Ishikawa (cell line): Measurements from ENCODE around the gene ARID2.

Experiments
- CEBPB ChIP-seq: IDR thresholded peaks from 2 replicates; pipeline ENCODE4 v1.6.1; 2012
- CREB1 ChIP-seq: IDR thresholded peaks from 2 replicates; pipeline ENCODE4 v1.6.1; 2012; ENCODE audit warnings: low read depth
- EGR1 ChIP-seq: IDR thresholded peaks from 2 replicates; pipeline ENCODE4 v1.6.1; 2012
- EP300 ChIP-seq: IDR thresholded peaks from 2 replicates; pipeline ENCODE4 v1.6.1; 2012; ENCODE audit warnings: borderline replicate concordance
- FOXM1 ChIP-seq: IDR thresholded peaks from 2 replicates; pipeline ENCODE4 v1.6.1; 2012; ENCODE audit warnings: low read depth, borderline replicate concordance
- MAX ChIP-seq: IDR thresholded peaks from 2 replicates; pipeline ENCODE4 v1.6.1; 2012
- NFIC ChIP-seq: IDR thresholded peaks from 2 replicates; pipeline ENCODE4 v1.6.1; 2012
- RAD21 ChIP-seq: IDR thresholded peaks from 2 replicates; pipeline ENCODE4 v1.6.1; 2012; ENCODE audit warnings: low read depth
- REST ChIP-seq: IDR thresholded peaks from 2 replicates; pipeline ENCODE4 v1.6.1; 2012; ENCODE audit warnings: low read depth, mild to moderate bottlenecking
- TAF1 ChIP-seq: IDR thresholded peaks from 2 replicates; pipeline ENCODE4 v1.6.1; 2012; ENCODE audit warnings: low read depth, mild to moderate bottlenecking
- TCF12 ChIP-seq: IDR thresholded peaks from 2 replicates; pipeline ENCODE4 v1.6.1; 2012; ENCODE audit warnings: low read depth
- TEAD4 ChIP-seq: IDR thresholded peaks from 2 replicates; pipeline ENCODE4 v1.6.1; 2012
- USF1 ChIP-seq: IDR thresholded peaks from 2 replicates; pipeline ENCODE4 v1.6.1; 2012
- YY1 ChIP-seq: IDR thresholded peaks from 2 replicates; pipeline ENCODE4 v1.6.1; 2012; ENCODE audit warnings: low read depth
- ZBTB7A ChIP-seq: IDR thresholded peaks from 2 replicates; pipeline ENCODE4 v1.6.1; 2012; ENCODE audit warnings: low read depth

ARID2 gene

GRCh38 chr12:45816652-45817051 is 87.1 kb downstream of the ARID2 start:
- no peak for TF ChIP-seq EGR1
- no peak for TF ChIP-seq YY1
- no peak for TF ChIP-seq CEBPB
- TF ChIP-seq MAX: no peak
- TF ChIP-seq USF1: no peak
- no peak for TF ChIP-seq CREB1
- no peak for TF ChIP-seq EP300
- no peak for TF ChIP-seq ZBTB7A
- no peak for TF ChIP-seq NFIC
- TF ChIP-seq RAD21: no peak
- TF ChIP-seq FOXM1: no peak
- TF ChIP-seq TAF1: no peak
- no peak for TF ChIP-seq REST
- TF ChIP-seq TCF12: no peak
- no peak for TF ChIP-seq TEAD4

GRCh38 chr12:45827974-45828373 is 98.5 kb downstream of the ARID2 start:
- TF ChIP-seq CEBPB: no peak
- TF ChIP-seq YY1: no peak

GRCh38 chr12:45828402-45828801 is 98.9 kb downstream of the ARID2 start:
- no peak for TF ChIP-seq TCF12
- TF ChIP-seq EGR1: no peak
- no peak for TF ChIP-seq TAF1
- no peak for TF ChIP-seq EP300
- no peak for TF ChIP-seq FOXM1
- TF ChIP-seq ZBTB7A: no peak
- TF ChIP-seq RAD21: no peak
- TF ChIP-seq CEBPB: no peak

- TF ChIP-seq TEAD4 (no peak), RAD21 (no peak), NFIC (no peak), REST (no peak), USF1 (no peak), EGR1 (no peak), FOXM1 (no peak), CREB1 (no peak), TCF12 (no peak), CEBPB (no peak), EP300 (no peak), MAX (no peak), YY1 (no peak), TAF1 (no peak), ZBTB7A (no peak)
These were observed 102.1 kb downstream of the ARID2 start for GRCh38 chr12:45831590-45831989.

- TF ChIP-seq EGR1 (no peak), NFIC (0 out of 2 replicates have a peak, but pooled peaks have one; percentile 40)
These were observed 103.9 kb downstream of the ARID2 start for GRCh38 chr12:45833401-45833800.

- no peak for TF ChIP-seq CREB1
- no peak for TF ChIP-seq RAD21
- TF ChIP-seq TAF1: no peak
- TF ChIP-seq TCF12: no peak
- no peak for TF ChIP-seq ZBTB7A
- no peak for TF ChIP-seq TEAD4
- no peak for TF ChIP-seq CEBPB
These were observed 105.3 kb downstream of the ARID2 start for GRCh38 chr12:45834809-45835208.

GRCh38 chr12:45839917-45840316 is 110.4 kb downstream of the ARID2 start:
- TF ChIP-seq FOXM1 (no peak), REST (no peak), ZBTB7A (no peak), TAF1 (no peak), TEAD4 (no peak), MAX (no peak), CREB1 (no peak), RAD21 (no peak), CEBPB (no peak), NFIC (no peak), EP300 (no peak), USF1 (no peak), TCF12 (no peak), YY1 (no peak), EGR1 (no peak)
